GM23248 (cell line): ENCODE data around the gene ORM1.

Experiments used
- EZH2 ChIP-seq: fragments of 200-600 bp; sonication (generic); IDR thresholded peaks from 2 replicates; pipeline ENCODE4 v1.6.1; 2018; ENCODE audit warnings: antibody characterized with exemption, mild to moderate bottlenecking; ENCODE audit not compliant: insufficient read depth, poor library complexity, severe bottlenecking
- EZH2phosphoT487 ChIP-seq: fragments of 200-600 bp; sonication (generic); IDR thresholded peaks from 2 replicates; pipeline ENCODE4 v1.6.1; 2018; ENCODE audit warnings: antibody characterized with exemption, moderate library complexity, mild to moderate bottlenecking, low read depth; ENCODE audit not compliant: insufficient read depth

- TF ChIP-seq EZH2: no peak
- no peak for TF ChIP-seq EZH2phosphoT487
Observed at GRCh38 chr9:114314256-114314867, 8.5 kb upstream of the ORM1 start.
